Epithelial cell of proximal tubule (primary cell): ENCODE data around the gene STC2. TPM values are rescaled to one million over a fixed set of nuclear protein-coding genes. Genes with fewer than 3 reads are reported as not detected.

Source experiments
- DNase-seq: peaks from one replicate; pipeline ENCODE4 v3.0.0-alpha.2; 2011; ENCODE audit warnings: low read depth
- H3K4me3 ChIP-seq: 2 replicates; pipeline ENCODE4 v1.5.1; 2011; ENCODE audit warnings: low read depth, mild to moderate bottlenecking, low read length
- CTCF ChIP-seq: conservative IDR thresholded peaks from 2 replicates; pipeline ENCODE4 v1.5.1; 2012; ENCODE audit warnings: low read depth, mild to moderate bottlenecking, low read length
- total RNA-seq: library from RNA; depleted of rRNA; stranded (reverse); fragments of >200 nt; gene quantifications from 2 replicates; pipeline ENCODE4 v1.2.3, GENCODE V29; 2015

The STC2 gene
- total RNA-seq, 1 donor from 2014 or later, result 41.6 TPM

GRCh38 chr5:173307695-173308094 is 20.5 kb downstream of the STC2 start:
- no peak overlapping the region for H3K4me3 ChIP-seq
- no peak for DNase-seq
- TF ChIP-seq CTCF, result no peak

GRCh38 chr5:173306695-173307094 is 21.5 kb downstream of the STC2 start:
- H3K4me3 ChIP-seq, result no peak overlapping the region
- no peak for DNase-seq
- TF ChIP-seq CTCF, result no peak

GRCh38 chr5:173304591-173304988 is 23.6 kb downstream of the STC2 start:
- no peak for DNase-seq
- H3K4me3 ChIP-seq, result no peak overlapping the region
- no peak for TF ChIP-seq CTCF

GRCh38 chr5:173303878-173304590 is 24.2 kb downstream of the STC2 start:
- no peak for TF ChIP-seq CTCF
- no peak overlapping the region for H3K4me3 ChIP-seq
- no peak for DNase-seq

GRCh38 chr5:173302546-173303155 is 25.6 kb downstream of the STC2 start:
- no peak overlapping the region for H3K4me3 ChIP-seq
- no peak for DNase-seq
- TF ChIP-seq CTCF, result no peak

GRCh38 chr5:173301695-173302545 is 26.3 kb downstream of the STC2 start:
- DNase-seq, result no peak
- TF ChIP-seq CTCF, result no peak
- no peak overlapping the region for H3K4me3 ChIP-seq
